Activated CD4-positive, alpha-beta T cell treated with anti-CD3 and anti-CD28 coated beads, Interleukin-2, amount 10 ng/mL, durations not matched to agents 7 days and 5 days (primary cell): ENCODE data around the gene FIS1. TPM values are rescaled to one million over a fixed set of nuclear protein-coding genes. Genes with fewer than 3 reads are reported as not detected.
"Not testable (repeated sequence)": the region's sequence is repeated elsewhere in the genome, so short reads cannot be mapped to it uniquely, and the experiment has no call there.

Experiments used
- CTCF ChIA-PET: fragments of 350-600 bp; sonication (Branson Sonifier 250); formaldehyde crosslinking; loops from one replicate; lab custom pipeline; 2021; ENCODE audit warnings: antibody characterized with exemption; lab: Charles Lee
- POLR2A ChIA-PET: fragments of 350-600 bp; sonication (Branson Sonifier 250); formaldehyde crosslinking; loops from one replicate; lab custom pipeline; 2021; ENCODE audit warnings: antibody characterized with exemption; lab: Charles Lee
- DNase-seq: peaks from one replicate; pipeline ENCODE4 v3.0.0-alpha.2; 2020
- H3K27ac Mint-ChIP-seq: one replicate; pipeline ENCODE4 v1.8.0; 2021; ENCODE audit warnings: mild to moderate bottlenecking, moderate library complexity, mixed read lengths
- H3K27me3 Mint-ChIP-seq: one replicate; pipeline ENCODE4 v1.8.0; 2021; ENCODE audit warnings: mixed read lengths
- H3K36me3 Mint-ChIP-seq: one replicate; pipeline ENCODE4 v1.8.0; 2021; ENCODE audit warnings: low read depth, mixed read lengths
- H3K4me1 Mint-ChIP-seq: one replicate; pipeline ENCODE4 v1.8.0; 2021; ENCODE audit warnings: mixed read lengths
- H3K4me3 Mint-ChIP-seq: one replicate; pipeline ENCODE4 v1.8.0; 2021; ENCODE audit warnings: mild to moderate bottlenecking, moderate library complexity, mixed read lengths
- H3K9me3 Mint-ChIP-seq: one replicate; pipeline ENCODE4 v1.8.0; 2021; ENCODE audit warnings: mixed read lengths
- total RNA-seq, 2 experiments: library from RNA; stranded (reverse); gene quantifications; one replicate each; pipeline ENCODE4 v1.2.3, GENCODE V29; 2021

Gene FIS1
- total RNA-seq, 2 experiments from 2014 or later, result 87.3 to 103 TPM

GRCh38 chr7:101278461-101279292 lies 33.8 kb upstream of the FIS1 start:
- Mint-ChIP-seq H3K4me1 (peaks cover 7% of the 10 kb centered on the region), H3K27ac (no peak overlapping the region), H3K4me3 (no peak overlapping the region), H3K36me3 (no peaks in the 10 kb centered on the region), H3K9me3 (no peaks in the 10 kb centered on the region), H3K27me3 (peaks cover 6% of the 10 kb centered on the region)
- ChIA-PET CTCF (interaction anchor here (0.6 kb wide), 1 partner anchor 35 kb away, joined by 3 read pairs; no protein-coding TSS in a partner anchor), POLR2A (no interaction called here)
- no peak for DNase-seq

- no peak overlapping the region for H3K27ac Mint-ChIP-seq
- H3K4me3 Mint-ChIP-seq, result no peak overlapping the region
- H3K27me3 Mint-ChIP-seq, result peaks cover 6% of the 10 kb centered on the region
- POLR2A ChIA-PET, result no interaction called here
- no peaks in the 10 kb centered on the region for H3K36me3 Mint-ChIP-seq
- H3K9me3 Mint-ChIP-seq, result no peaks in the 10 kb centered on the region
- CTCF ChIA-PET, result interaction anchor here (1.4 kb wide), 1 partner anchor 60 kb away, joined by 3 read pairs; the partner anchor contains the start of genes PLOD3 and ZNHIT1
- no peak for DNase-seq
- H3K4me1 Mint-ChIP-seq, result no peaks in the 10 kb centered on the region
These were observed 32.3 kb upstream of the FIS1 start for GRCh38 chr7:101277155-101277554.

- Mint-ChIP-seq H3K27ac (no peak overlapping the region), H3K4me1 (no peaks in the 10 kb centered on the region), H3K9me3 (no peaks in the 10 kb centered on the region), H3K27me3 (peaks cover 11% of the 10 kb centered on the region), H3K36me3 (no peaks in the 10 kb centered on the region), H3K4me3 (no peak overlapping the region)
- CTCF ChIA-PET, result interaction anchor here (1.1 kb wide), 1 partner anchor 103 kb away, joined by 3 read pairs; no protein-coding TSS in a partner anchor
- DNase-seq, result no peak
- POLR2A ChIA-PET, result no interaction called here
These were observed 28.3 kb upstream of the FIS1 start for GRCh38 chr7:101273206-101273605.

GRCh38 chr7:101271021-101271420 lies 26.1 kb upstream of the FIS1 start:
- peaks cover 8% of the 10 kb centered on the region for H3K27me3 Mint-ChIP-seq
- H3K4me1 Mint-ChIP-seq, result no peaks in the 10 kb centered on the region
- H3K9me3 Mint-ChIP-seq, result no peaks in the 10 kb centered on the region
- CTCF ChIA-PET, result interaction anchor here (0.6 to 1.6 kb wide), 2 partner anchors 12 to 635 kb away, joined by 4 to 7 read pairs; no protein-coding TSS in a partner anchor
- no peak overlapping the region for H3K27ac Mint-ChIP-seq
- POLR2A ChIA-PET, result no interaction called here
- no peak for DNase-seq
- no peak overlapping the region for H3K4me3 Mint-ChIP-seq
- H3K36me3 Mint-ChIP-seq, result no peaks in the 10 kb centered on the region

GRCh38 chr7:101269664-101270063 lies 24.8 kb upstream of the FIS1 start:
- ChIA-PET POLR2A (no interaction called here), CTCF (interaction anchor here (1.6 kb wide), 1 partner anchor 13 kb away, joined by 7 read pairs; no protein-coding TSS in a partner anchor)
- Mint-ChIP-seq H3K9me3 (no peaks in the 10 kb centered on the region), H3K4me1 (no peaks in the 10 kb centered on the region), H3K27me3 (peaks cover 8% of the 10 kb centered on the region), H3K27ac (no peak overlapping the region), H3K4me3 (no peak overlapping the region), H3K36me3 (no peaks in the 10 kb centered on the region)
- no peak for DNase-seq

GRCh38 chr7:101265622-101266516 lies 21.0 kb upstream of the FIS1 start:
- H3K4me1 Mint-ChIP-seq, result no peaks in the 10 kb centered on the region
- ChIA-PET CTCF (interaction anchor here (1.3 kb wide), 1 partner anchor 11 kb away, joined by 5 read pairs; no protein-coding TSS in a partner anchor), POLR2A (no interaction called here)
- H3K4me3 Mint-ChIP-seq, result no peak overlapping the region
- H3K36me3 Mint-ChIP-seq, result no peaks in the 10 kb centered on the region
- no peak overlapping the region for H3K27ac Mint-ChIP-seq
- DNase-seq, result no peak
- H3K9me3 Mint-ChIP-seq, result no peaks in the 10 kb centered on the region
- H3K27me3 Mint-ChIP-seq, result peaks cover 3% of the 10 kb centered on the region

- H3K4me3 Mint-ChIP-seq, H3K27ac Mint-ChIP-seq, CTCF ChIA-PET, H3K9me3 Mint-ChIP-seq, DNase-seq, H3K27me3 Mint-ChIP-seq, H3K36me3 Mint-ChIP-seq, POLR2A ChIA-PET, H3K4me1 Mint-ChIP-seq: not testable (repeated sequence)
These were observed 19.3 kb upstream of the FIS1 start for GRCh38 chr7:101264102-101264706.

GRCh38 chr7:101258243-101258731 lies 13.4 kb upstream of the FIS1 start:
- CTCF ChIA-PET, result interaction anchor here (0.6 to 1.2 kb wide), 5 partner anchors 12 to 167 kb away, joined by 3 read pairs; no protein-coding TSS in a partner anchor
- H3K27ac Mint-ChIP-seq, result no peak overlapping the region
- POLR2A ChIA-PET, result no interaction called here
- H3K9me3 Mint-ChIP-seq, result no peaks in the 10 kb centered on the region
- DNase-seq, result no peak
- no peaks in the 10 kb centered on the region for H3K4me1 Mint-ChIP-seq
- H3K27me3 Mint-ChIP-seq, result peaks cover 1% of the 10 kb centered on the region
- H3K4me3 Mint-ChIP-seq, result no peak overlapping the region
- no peaks in the 10 kb centered on the region for H3K36me3 Mint-ChIP-seq

GRCh38 chr7:101255796-101256195 lies 10.9 kb upstream of the FIS1 start:
- POLR2A ChIA-PET, result no interaction called here

GRCh38 chr7:101253199-101253598 lies 8.3 kb upstream of the FIS1 start:
- Mint-ChIP-seq H3K36me3 (peaks cover 15% of the 10 kb centered on the region), H3K4me1 (peaks cover 22% of the 10 kb centered on the region), H3K4me3 (peak overlapping the region; percentile 100)
- POLR2A ChIA-PET, result interaction anchor here (0.9 kb wide), 1 partner anchor 109 kb away, joined by 3 read pairs; no protein-coding TSS in a partner anchor
- not testable (repeated sequence) for H3K9me3 Mint-ChIP-seq, H3K27ac Mint-ChIP-seq, DNase-seq, H3K27me3 Mint-ChIP-seq
- CTCF ChIA-PET, result interaction anchor here (1.2 to 6.7 kb wide), 2 partner anchors 10 to 16 kb away, joined by 3 to 33 read pairs; partner anchors contain the start of genes CLDN15 and FIS1

More at GRCh38 chr7:101255796-101256195, 10.9 kb upstream of the FIS1 start:
- no peak for DNase-seq
- CTCF ChIA-PET, result interaction anchor here (0.6 to 6.7 kb wide), 2 partner anchors 13 to 696 kb away, joined by 3 to 33 read pairs; partner anchors contain the start of gene FIS1
- Mint-ChIP-seq H3K27ac (no peak overlapping the region), H3K9me3 (no peaks in the 10 kb centered on the region), H3K4me1 (peaks cover 13% of the 10 kb centered on the region), H3K27me3 (peaks cover 1% of the 10 kb centered on the region), H3K4me3 (no peak overlapping the region), H3K36me3 (peaks cover 9% of the 10 kb centered on the region)

GRCh38 chr7:101251871-101252659 lies 7.2 kb upstream of the FIS1 start:
- Mint-ChIP-seq H3K9me3 (no peaks in the 10 kb centered on the region), H3K27ac (peak overlapping the region; percentile 96)
- POLR2A ChIA-PET, result interaction anchor here (0.7 to 0.9 kb wide), 3 partner anchors 34 to 108 kb away, joined by 3 to 4 read pairs (median 4); partner anchors contain the start of genes AP1S1 and ZNHIT1

More at GRCh38 chr7:101251871-101252659, 7.2 kb upstream of the FIS1 start:
- peaks cover 27% of the 10 kb centered on the region for H3K4me1 Mint-ChIP-seq
- peak; percentile 99 for DNase-seq
- H3K27me3 Mint-ChIP-seq, result no peaks in the 10 kb centered on the region
- peaks cover 18% of the 10 kb centered on the region for H3K36me3 Mint-ChIP-seq
- CTCF ChIA-PET, result interaction anchor here (0.6 to 6.7 kb wide), 8 partner anchors 9 to 447 kb away, joined by 3 to 33 read pairs (median 3); partner anchors contain the start of genes CLDN15, FIS1, PLOD3 and ZNHIT1
- H3K4me3 Mint-ChIP-seq, result peak overlapping the region; percentile 100
